Breast epithelium (tissue), 3 donors: ENCODE results near the gene SS18.

Experiments
- CTCF ChIP-seq, 3 donors: fragments of 450-650 bp; IDR thresholded peaks; one replicate each; pipeline ENCODE4 v1.5.1; 2016 to 2017; ENCODE audit warnings: antibody characterized with exemption in 3 of 3, mild to moderate bottlenecking in 3 of 3, moderate library complexity in 3 of 3
- POLR2A ChIP-seq: fragments of 450-650 bp; IDR thresholded peaks from one replicate; pipeline ENCODE4 v1.6.1; 2016; ENCODE audit warnings: antibody characterized with exemption, mild to moderate bottlenecking, moderate library complexity
- POLR2AphosphoS5 ChIP-seq, 3 donors: sonication (generic); formaldehyde crosslinking; IDR thresholded peaks; one replicate each; pipeline ENCODE4 v1.6.1; 2017; ENCODE audit warnings: antibody characterized with exemption in 3 of 3

DNA sequence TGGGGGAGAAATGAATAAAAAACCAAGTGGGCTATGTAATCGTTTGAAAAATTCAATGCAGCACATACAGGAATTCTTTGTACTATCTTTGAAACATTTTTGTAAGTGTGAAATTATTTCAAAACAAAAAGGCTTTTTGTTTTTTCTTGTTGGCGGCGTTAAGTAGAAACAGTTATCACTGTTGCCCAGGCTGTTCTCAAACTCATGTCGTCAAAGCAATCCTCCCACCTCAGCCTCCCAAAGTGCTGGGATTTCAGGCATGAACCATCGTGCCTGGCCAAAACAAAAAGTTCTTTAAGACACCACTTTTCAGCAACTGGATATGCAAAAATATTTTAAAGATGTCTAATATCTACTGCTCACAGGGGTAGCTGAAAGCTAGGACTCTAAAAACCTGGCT lies 5.4 kb downstream of the SS18 start:
- no peak for TF ChIP-seq CTCF (IDR thresholded peaks at IDR 0.05)
- no peak for TF ChIP-seq POLR2AphosphoS5 (IDR thresholded peaks at IDR 0.05)
- TF ChIP-seq POLR2A = no peak
